ENCODE measurements around the gene ST3GAL3.

- TF ChIP-seq ZNF329 (CRISPR knock-in tag; IDR thresholded peaks at IDR 0.05; ENCODE audit: low read depth) (no peak), ZFP36L1 (CRISPR knock-in tag; IDR thresholded peaks at IDR 0.05) (no peak)
Measured at GRCh38 chr1:43839056-43839455, 131.7 kb downstream of the ST3GAL3 start.

Measured in HepG2 (cell line).